Measurements from ENCODE around the gene INAFM1.
A peak's percentile ranks its signal among the peaks of the same experiment; 100 is the strongest.

Gene INAFM1

DNA sequence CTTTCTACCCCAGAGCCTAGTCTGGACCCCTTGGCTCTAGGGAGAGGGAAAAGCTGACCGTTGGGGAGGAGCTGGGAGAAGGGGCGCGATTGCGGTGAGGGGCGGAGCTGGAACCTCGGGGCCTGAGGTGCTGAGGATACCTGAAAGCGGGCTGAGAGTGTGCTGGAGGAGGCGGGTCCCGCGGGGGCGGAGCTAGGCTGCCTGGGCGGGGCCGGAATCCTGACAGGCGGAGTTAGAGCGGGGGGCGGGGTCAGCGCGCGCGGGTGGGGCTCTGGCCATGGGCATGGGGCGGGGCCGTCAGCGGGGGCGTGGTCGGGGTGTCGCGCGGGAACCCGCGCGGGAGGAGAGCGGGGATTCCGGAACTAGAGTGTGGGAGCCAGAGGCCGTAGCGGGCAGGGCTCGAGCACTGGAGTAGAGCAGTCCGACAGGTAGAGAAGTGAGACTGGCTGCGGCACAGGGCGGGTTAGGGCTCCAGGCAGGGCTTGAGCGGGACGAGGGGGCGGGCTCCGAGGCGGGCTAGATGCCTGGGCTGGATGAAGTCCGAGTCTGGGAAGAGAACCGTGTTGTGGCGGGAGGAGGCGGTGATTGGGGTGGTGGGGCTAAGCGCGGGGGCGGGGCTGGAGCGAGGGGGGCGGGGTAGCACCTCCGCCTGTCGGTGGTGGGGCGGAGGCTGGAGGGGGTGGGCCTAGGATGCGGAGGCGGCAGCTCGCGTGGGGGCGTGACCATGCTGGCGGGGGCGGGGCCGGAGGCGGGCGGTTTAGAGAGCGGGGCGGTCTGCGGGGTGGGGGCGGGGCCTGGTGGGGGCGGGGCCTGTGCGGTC, at the start of gene INAFM1:
TSS of gene INAFM1 (plus strand) at position 815 of the 820 bp plus-strand sequence. CDS start 35 bp downstream, outside the sequence.
- TF ChIP-seq, protein P1, sequence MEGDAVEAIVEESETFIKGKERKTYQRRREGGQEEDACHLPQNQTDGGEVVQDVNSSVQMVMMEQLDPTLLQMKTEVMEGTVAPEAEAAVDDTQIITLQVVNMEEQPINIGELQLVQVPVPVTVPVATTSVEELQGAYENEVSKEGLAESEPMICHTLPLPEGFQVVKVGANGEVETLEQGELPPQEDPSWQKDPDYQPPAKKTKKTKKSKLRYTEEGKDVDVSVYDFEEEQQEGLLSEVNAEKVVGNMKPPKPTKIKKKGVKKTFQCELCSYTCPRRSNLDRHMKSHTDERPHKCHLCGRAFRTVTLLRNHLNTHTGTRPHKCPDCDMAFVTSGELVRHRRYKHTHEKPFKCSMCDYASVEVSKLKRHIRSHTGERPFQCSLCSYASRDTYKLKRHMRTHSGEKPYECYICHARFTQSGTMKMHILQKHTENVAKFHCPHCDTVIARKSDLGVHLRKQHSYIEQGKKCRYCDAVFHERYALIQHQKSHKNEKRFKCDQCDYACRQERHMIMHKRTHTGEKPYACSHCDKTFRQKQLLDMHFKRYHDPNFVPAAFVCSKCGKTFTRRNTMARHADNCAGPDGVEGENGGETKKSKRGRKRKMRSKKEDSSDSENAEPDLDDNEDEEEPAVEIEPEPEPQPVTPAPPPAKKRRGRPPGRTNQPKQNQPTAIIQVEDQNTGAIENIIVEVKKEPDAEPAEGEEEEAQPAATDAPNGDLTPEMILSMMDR (conservative IDR thresholded peaks at IDR 0.05; ENCODE audit: low read depth, low read length), result no peak
- H3K4me3 ChIP-seq (ENCODE audit: low read length), result peak within 1 kb of the TSS; percentile 77
- peak; percentile 71 for DNase-seq (ENCODE audit: low read depth)

DNA sequence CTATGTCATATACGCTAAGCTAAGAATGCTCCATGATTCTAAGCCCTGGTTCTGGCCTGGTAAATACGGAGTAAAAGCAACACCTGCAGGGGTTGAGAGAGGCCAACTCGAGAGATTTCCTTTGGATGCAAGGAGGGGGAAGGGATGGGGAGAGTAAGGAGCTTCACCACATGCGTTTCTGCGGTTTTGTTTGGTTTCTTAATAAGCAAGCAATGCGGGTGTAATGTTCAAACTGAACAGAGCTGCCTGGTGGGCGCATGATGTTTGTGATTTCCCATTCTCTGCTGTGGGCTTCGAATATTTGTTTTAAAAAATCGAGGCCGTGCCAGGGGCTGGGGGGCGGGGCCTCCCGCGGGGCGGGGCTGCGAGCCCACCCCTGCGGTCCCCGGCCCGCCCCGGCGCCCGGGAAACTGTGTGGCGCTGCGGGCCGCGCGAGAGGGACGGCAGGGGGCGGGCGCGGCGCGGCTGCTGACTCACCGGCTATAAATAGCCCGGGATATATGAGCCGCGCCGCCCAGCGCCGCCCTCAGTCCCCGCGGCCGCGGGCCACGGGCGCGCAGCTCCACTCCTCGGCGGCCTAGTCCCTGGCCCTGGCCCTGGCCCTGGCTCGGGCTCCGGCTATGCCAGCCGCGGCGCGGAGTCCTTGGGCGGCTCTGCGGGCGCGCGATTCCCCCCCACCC, 48.8 kb upstream of the INAFM1 start:
- H3K4me3 ChIP-seq (ENCODE audit: low read length), result peak overlapping the region; percentile 23
- TF ChIP-seq, protein P1 (conservative IDR thresholded peaks at IDR 0.05; ENCODE audit: low read depth, low read length), result no peak
- no peak for DNase-seq (ENCODE audit: low read depth)

DNA sequence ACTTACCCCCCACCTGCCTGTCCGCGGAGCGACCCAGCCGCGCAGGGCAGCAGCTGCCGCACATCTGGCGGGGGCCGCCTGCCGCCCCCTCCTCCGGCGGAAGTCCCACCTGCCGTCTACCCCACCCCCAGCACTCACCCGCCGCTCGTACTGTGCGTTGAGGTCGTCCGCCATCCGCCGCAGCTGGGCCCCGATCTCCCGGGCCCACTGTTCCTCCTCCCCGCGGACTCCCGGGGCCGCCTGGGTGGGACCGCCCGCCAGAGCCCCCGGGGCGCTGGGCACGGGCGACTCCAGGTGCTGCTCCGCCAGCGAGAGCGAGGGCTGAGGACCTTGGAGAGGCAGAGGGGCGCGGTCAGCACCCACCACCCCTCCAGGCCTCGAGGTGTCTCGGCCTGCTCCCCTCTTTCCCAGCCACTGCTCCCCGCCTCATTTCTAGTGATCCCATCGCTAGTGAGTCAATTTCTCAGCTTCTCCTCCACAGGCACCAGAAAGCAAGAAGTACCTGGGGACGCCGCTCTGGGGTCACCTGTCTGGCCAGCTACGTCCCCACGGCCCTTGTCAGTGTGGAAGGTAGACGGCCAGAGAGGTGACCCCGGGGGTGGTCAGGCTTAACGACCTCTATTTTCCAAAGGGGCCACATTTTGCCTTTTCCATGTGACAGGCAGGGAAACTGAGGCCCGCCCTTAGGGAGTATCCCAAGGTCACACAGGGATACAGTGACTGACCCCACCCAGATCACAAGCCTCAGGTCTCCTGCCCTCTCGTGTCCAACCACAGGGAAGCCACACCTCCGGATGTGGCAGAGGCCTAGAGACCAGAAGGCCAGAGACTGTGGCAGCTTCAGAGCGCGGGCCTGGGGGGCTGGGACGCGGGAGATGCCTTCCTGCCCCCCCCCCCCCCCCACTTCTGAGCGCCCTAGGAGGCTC, 48.0 kb upstream of the INAFM1 start:
- H3K4me3 ChIP-seq (ENCODE audit: low read length), result peak overlapping the region; percentile 48
- TF ChIP-seq, protein P1 (conservative IDR thresholded peaks at IDR 0.05; ENCODE audit: low read depth, low read length), result no peak
- DNase-seq (ENCODE audit: low read depth), result no peak

DNA sequence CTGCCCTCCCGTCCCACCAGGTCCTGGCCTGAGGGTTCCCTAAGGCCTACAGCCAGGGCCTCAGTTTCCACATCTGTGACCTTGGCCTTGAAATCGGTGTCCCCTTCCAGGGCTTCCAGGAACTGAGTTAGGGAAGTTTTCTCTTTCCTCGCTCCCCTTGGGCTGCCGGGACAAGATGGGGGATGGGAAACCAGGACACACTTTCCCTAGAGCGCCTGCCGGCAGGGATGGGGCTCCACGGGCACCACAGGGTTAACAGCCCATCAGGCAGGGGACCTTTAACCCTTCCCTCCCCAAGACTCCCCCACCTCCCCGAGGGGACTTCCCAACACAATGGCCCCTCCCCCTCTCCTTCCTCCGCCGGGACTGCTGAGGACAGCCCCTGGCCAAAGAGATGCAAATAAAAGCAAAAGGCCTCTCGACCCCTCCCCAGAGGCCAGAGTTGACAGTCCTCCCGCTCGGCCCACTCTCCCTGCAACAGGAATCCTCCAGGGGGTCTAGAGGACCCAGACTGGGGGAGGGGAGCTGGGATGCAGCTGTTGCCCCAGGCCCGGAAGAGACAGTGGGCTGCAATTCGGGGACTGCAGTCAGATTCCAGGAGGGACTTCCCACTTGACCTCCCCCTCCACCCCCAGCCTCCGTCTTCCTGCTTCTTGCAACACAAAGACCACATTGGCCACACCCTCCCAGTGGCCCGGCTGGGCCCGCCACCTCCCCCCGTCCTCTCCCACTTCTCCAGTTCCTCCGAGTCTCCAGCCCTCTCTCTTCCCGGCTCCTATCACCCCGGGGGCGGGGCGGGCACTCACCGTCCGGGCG, 47.1 kb upstream of the INAFM1 start:
- no peak for DNase-seq (ENCODE audit: low read depth)
- H3K4me3 ChIP-seq (ENCODE audit: low read length), result peak overlapping the region; percentile 48
- TF ChIP-seq, protein P1 (conservative IDR thresholded peaks at IDR 0.05; ENCODE audit: low read depth, low read length), result no peak

DNA sequence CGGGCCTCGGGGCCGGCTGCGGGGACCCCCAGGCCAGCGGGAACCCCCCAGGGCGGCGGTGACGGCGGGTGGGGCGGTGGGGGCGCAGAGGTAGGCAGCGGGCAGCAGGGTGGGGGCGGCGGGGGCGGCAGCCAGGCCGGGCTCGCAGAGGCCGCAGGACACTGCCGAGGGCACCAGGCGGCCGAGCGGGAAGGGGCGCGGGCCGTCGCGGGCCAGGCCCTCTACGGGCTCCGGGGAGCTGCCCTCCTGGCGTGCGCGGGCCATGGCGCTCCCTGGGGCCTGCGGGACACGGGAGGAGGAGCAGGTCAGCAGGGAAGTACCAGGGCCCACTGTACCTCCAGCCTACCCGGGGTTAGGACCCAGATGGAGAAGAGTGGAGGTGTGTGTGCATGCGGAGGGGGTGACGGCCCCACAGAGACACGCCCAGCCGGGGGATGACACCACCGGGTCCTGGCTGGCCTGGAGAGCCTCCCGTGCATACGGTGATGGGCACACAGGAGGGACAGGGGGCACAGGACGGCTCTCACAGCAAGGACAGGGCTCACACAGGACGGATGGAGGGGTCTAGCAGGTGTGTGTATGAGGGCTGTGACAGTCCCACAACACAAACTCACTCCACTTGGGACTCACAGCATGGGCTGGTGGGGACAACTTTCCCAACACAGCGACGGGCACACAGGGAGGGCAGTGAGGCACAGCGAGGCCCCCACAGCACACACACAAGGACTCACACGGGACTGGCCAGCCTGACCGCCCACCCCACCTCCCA, 46.3 kb upstream of the INAFM1 start:
- TF ChIP-seq, protein P1 (conservative IDR thresholded peaks at IDR 0.05; ENCODE audit: low read depth, low read length), result no peak
- DNase-seq (ENCODE audit: low read depth), result no peak
- peak overlapping the region; percentile 95 for H3K4me3 ChIP-seq (ENCODE audit: low read length)

All from retinal pigment epithelial cell (primary cell).